ENCODE data around the gene MAGI2.

DNA sequence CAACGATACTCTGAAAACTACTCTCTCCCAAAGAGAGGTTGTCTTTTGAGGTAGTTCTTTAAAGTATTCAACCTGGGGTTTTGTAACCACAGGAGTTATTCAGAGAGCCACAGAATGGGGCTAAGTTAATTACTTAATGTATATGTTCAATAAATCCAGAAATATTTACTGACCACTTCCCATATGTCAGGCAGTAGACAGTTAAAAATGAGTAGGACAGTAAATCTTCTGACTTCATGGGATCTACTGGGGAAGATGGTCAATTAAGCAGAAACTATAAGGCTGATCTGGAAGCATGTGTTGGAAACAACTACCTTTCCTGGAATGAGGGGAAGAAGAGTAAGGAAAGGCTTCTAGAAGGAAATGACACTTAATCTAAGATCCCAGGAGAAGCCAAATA, 167.7 kb downstream of the MAGI2 start:
- no peak for TF ChIP-seq CTCF (conservative IDR thresholded peaks at IDR 0.05; ENCODE audit: low read depth, low read length)
- TF ChIP-seq EZH2 (IDR thresholded peaks at IDR 0.05; ENCODE audit: borderline replicate concordance, low read depth, low read length, poor library complexity, severe bottlenecking) = no peak

Data from A673 (cell line).